HG02571 (cell line): Measurements from ENCODE around the gene SLC5A2.
"Not testable (repeated sequence)": the region's sequence is repeated elsewhere in the genome, so short reads cannot be mapped to it uniquely, and the experiment has no call there.

Source experiments
- ATAC-seq: cut with Tn5 transposase; IDR thresholded peaks from one replicate; pipeline ENCODE4 v1.9.1; 2021; ENCODE audit warnings: mild to moderate bottlenecking, moderate library complexity; ENCODE audit not compliant: unreplicated experiment

Gene SLC5A2

GRCh38 chr16:31474773-31475738, 7.9 kb upstream of the SLC5A2 start:
- ATAC-seq = no peak

- no peak for ATAC-seq
Measured at GRCh38 chr16:31475946-31476302, 7.0 kb upstream of the SLC5A2 start.

DNA sequence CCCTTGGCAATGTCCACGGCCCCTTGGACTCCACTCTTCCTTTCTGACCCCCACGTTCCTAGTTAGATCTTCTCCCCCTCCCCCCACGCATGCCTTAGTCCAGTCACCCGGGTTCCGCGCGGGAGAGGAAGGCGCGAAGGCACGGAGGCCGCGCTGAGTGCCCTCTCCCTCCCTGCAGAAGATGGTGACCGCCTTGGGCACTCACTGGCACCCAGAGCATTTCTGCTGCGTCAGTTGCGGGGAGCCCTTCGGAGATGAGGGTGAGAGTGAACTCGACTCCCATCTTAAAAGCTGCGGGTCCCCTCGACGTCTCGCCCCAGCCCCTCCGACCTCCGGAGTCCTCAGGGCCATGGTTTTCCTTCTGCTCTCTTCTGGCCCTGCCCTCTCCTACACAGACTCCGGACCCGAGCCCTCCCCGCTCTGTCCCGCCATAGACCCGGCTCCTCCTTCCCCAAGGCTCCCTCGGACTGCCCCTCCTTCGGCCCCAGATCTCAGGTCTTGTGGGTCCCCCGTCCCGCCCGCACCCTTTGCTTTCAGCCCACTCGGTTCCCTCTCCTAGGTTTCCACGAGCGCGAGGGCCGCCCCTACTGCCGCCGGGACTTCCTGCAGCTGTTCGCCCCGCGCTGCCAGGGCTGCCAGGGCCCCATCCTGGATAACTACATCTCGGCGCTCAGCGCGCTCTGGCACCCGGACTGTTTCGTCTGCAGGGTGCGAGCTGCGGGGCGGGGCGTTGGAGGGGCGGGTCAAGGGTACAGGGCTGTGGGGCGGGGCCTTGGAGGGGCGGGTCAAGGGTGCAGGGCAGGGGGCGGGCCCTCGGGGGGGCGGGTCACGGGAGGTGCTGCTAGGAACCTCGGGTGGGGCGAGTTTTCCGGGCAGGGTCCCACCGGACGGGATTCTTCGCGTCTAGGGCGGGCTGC, 6.4 kb upstream of the SLC5A2 start:
- ATAC-seq = peak; percentile 56

DNA sequence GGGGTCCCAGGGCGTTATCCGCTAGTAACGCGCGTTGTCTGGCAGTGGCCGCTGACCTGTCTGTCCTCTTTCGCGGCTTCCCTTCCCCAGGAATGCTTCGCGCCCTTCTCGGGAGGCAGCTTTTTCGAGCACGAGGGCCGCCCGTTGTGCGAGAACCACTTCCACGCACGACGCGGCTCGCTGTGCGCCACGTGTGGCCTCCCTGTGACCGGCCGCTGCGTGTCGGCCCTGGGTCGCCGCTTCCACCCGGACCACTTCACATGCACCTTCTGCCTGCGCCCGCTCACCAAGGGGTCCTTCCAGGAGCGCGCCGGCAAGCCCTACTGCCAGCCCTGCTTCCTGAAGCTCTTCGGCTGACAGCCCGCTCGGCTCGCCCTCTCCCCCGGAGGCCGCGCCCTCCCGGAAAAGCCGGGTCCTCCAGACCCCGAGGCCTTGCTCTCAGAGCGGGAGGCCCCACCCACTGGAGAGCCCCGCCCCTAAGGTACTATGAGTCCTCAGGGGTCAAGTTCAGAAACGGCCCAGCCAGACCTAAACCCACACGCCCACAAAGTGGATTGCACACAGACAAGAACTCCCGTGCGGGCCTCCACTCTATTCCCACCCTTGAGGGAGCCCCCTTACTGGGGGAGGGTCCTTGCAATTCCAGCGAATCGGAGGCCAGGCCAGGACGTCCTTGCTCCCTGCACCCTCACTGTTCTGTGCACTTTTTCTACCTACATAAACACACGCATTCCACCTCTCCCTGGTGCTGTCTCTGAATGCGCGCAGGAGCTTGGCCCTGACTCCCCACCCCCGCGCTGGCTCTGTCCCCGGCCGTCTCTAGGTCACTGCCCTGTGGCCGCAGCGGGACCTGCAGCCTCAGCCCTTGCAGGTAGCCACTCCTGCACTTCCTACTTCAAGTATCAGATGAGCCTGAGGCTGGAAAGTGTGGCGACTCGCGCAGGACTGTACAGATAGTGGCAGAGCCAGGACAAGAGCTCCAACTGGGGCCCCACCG, 5.4 kb upstream of the SLC5A2 start:
- peak; percentile 11 for ATAC-seq

- no peak for ATAC-seq
Measured at GRCh38 chr16:31478956-31479355, 4.0 kb upstream of the SLC5A2 start.

- ATAC-seq = no peak
Measured at GRCh38 chr16:31479751-31480150, 3.2 kb upstream of the SLC5A2 start.

- no peak for ATAC-seq
Measured at GRCh38 chr16:31480851-31481536, 1.9 kb upstream of the SLC5A2 start.

- ATAC-seq = not testable (repeated sequence)
Measured at GRCh38 chr16:31484048-31484447, 1.1 kb downstream of the SLC5A2 start.

GRCh38 chr16:31484491-31485171, 1.7 kb downstream of the SLC5A2 start:
- ATAC-seq = no peak

GRCh38 chr16:31485571-31485970, 2.6 kb downstream of the SLC5A2 start:
- no peak for ATAC-seq

DNA sequence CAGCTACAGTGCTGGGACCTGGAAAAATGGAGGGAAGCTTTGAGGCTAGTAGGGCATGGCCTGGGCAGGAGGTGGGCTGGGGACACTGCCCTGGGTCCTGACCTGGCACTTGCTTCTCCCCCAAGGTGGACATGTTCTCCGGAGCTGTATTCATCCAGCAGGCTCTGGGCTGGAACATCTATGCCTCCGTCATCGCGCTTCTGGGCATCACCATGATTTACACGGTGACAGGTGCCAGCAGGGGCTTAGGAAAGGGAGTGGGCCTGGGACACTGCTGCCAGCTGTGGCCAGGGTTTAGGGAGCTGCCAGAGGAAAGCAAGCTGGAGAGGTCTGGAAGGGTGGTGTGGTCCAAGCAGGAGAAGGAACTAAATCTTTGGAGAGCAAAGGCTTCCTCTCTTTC, 3.1 kb downstream of the SLC5A2 start:
- ATAC-seq = no peak

- no peak for ATAC-seq
Measured at GRCh38 chr16:31487071-31487719, 4.3 kb downstream of the SLC5A2 start.

GRCh38 chr16:31487720-31488467, 5.0 kb downstream of the SLC5A2 start:
- ATAC-seq = peak; percentile 69

DNA sequence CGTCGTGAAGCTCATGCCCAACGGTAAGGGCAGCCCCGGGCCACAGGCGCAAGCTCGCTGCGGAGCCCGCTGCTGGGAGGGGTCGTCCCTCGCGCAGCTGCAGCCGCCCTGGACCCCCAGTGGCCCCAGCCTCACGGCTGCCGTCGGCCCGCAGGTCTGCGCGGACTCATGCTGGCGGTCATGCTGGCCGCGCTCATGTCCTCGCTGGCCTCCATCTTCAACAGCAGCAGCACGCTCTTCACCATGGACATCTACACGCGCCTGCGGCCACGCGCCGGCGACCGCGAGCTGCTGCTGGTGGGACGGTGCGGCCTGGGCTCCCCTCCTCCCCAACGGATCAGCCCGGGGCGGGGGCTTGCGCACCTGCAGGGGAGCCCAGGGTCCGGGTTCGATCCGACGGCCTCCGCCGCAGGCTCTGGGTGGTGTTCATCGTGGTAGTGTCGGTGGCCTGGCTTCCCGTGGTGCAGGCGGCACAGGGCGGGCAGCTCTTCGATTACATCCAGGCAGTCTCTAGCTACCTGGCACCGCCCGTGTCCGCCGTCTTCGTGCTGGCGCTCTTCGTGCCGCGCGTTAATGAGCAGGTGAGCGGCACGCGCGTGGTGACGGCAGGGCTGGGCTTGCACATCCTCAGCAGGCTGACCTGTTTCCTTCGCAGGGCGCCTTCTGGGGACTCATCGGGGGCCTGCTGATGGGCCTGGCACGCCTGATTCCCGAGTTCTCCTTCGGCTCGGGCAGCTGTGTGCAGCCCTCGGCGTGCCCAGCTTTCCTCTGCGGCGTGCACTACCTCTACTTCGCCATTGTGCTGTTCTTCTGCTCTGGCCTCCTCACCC, 5.8 kb downstream of the SLC5A2 start:
- no peak for ATAC-seq

- ATAC-seq = no peak
Measured at GRCh38 chr16:31489298-31489564, 6.3 kb downstream of the SLC5A2 start.

GRCh38 chr16:31489616-31490584, 7.0 kb downstream of the SLC5A2 start:
- no peak for ATAC-seq
